GM21367 (cell line): Measurements from ENCODE around the gene ZNF853.

Experiments used
- ATAC-seq: cut with Tn5 transposase; IDR thresholded peaks from one replicate; pipeline ENCODE4 v1.9.1; 2021; ENCODE audit not compliant: unreplicated experiment

Gene ZNF853

DNA sequence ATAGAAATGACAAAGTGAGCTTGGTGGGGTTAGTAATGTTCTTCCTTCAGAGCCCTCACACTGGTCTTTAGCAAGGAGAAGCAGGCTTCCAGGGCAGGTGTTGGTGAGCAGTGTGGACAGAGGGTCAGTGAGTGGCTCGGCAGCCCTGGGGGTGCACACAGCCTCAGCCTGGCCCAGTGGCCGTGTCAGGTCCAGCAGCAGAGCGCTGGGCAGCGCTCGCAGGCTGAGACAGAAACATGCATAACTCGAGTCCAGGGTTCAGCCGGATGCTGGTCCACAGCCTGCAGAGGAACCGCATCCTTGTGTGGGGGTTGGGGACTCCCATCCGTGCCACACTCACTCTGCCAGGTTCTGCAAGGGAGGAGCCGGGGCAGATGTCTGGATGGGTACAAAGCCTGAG is 11.0 kb upstream of the ZNF853 start:
- no peak for ATAC-seq

DNA sequence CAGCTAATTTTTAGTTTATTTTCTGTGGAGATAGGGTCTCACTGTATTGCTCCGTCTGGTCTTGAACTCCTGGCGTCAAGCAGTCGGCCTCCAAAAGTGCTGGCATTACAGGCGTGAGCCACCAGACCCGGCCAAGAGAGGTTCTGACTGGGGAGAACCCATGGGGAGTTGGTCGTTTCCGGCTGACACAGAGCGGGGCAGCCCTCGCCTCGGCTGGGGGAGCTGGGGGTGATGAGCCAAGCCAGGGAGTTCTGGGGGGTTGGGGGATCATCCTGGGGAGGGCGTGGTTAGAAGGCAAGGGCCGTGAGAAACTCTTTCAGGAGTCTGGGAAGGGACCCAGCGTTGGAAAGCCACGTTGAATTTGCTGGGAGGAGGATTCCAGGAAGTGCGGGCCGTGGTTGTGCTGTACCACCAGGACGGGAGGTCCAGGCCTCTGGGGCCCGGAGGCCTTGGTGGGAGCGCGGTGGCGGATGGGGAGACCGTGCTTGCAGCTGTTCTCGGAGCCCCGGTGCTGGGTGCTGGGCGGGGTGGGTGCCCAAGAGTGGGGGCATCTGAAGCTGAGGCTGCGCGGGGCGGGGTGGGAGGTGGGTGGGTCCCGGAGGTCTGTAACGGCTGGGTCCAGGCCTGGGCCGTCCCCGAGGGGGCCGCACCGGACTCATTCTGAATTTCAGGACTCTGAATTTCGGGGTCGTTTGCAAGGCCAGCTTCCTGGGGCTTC is 8.4 kb upstream of the ZNF853 start:
- no peak for ATAC-seq

- no peak for ATAC-seq
These were observed 7.8 kb upstream of the ZNF853 start for GRCh38 chr7:6607651-6608051.

DNA sequence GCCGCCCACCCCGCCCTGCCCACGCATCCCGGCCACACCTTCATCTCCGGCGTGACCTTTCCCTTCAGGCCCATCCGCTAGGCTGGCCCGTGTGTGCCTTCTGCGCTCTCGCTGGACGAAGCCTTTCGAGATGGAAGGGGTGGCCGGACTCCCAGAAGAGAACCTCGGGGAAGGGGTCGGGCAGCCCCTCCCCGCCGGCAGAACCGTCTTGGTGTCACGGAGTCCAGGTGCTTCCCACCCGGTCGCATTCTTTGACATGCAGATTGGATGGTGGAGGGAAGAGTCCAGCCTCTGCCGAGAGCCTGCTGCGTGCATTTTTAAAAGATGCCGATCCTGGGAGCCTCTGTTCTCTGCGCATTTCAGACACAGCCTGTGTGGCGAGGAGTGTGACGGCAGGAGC is 7.3 kb upstream of the ZNF853 start:
- ATAC-seq: no peak

- no peak for ATAC-seq
These were observed 6.6 kb upstream of the ZNF853 start for GRCh38 chr7:6608794-6609193.

- ATAC-seq: no peak
These were observed 2.6 kb upstream of the ZNF853 start for GRCh38 chr7:6612819-6613218.

GRCh38 chr7:6613706-6614105 is 1.7 kb upstream of the ZNF853 start:
- no peak for ATAC-seq

DNA sequence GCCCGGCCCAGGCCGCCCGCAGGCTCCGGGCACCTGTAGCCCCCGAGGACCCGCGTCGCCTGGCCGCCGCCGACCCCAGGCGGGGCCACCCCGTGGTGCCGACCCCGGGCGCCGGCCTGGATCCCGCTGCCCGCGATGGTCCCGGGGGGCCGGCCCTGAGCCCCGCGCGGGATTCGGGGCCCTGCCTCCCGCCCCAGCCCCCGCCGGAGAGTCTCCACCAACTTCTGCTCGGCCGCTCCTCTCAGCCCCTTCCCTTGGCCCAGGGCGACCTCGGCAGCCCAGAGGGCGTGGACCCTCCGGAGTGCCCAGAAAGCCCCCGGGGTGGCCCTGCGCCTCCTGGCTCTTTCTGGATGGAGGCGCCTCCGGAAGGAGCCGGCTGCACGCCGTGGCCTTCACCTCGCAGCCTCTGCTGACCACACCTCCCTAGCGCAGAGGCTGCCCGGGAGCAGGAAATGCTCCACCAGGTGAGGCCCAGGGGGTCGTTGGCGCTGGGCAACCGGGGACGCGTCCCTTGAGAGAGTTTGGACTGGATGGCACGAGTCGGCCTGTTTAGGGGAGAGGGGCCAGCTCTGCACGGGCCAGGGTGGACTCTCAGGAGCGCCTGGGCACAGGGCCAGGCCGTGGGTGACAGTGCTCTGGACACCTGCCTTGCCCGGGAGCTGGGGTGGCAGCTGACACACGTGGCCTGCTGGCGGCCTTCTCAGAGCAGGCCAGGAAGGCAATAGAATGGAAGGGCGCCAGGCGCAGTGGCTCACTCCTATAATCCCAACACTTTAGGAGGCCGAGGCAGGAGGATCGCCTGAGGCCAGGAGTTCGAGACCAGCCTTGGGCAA is 529 bp downstream of the ZNF853 start:
- no peak for ATAC-seq

DNA sequence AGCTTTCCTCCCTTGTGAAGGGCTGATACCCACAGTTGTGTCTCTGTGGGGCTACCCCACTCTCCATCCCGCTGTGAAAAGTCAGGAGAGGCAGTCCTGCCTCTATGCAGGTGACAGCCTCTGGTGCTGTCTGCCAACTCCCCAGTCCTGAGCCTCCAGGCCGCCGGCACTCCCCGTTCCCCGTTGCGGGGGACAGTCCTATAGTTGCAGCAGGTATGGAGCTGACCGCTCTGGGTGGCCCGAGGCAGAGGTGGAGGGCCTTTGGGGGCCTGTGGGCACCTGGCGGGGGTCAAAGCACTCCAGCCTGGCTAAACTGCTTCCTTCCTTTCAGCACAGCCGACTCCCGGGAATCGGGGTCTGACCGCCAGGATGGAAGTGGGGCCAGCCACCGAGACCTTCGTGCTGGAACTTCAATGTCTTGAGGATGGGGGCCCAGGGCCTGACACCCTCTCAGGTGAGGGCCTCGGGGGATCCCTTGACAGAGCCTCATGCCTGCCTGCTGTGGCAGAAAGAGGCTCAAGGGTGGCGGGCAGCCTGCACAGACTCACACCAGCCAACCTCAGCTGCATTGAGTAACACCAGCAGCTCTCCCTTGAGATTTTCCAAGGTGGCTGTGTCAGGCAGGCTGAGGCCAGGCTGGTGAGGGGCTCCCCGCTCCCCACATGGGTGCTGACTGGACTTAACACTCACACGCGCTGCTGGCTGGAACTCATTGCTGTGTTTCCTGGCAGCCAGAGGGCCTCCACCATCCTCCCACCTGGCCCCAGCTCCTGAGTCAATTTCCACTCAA is 1.6 kb downstream of the ZNF853 start:
- ATAC-seq: no peak

DNA sequence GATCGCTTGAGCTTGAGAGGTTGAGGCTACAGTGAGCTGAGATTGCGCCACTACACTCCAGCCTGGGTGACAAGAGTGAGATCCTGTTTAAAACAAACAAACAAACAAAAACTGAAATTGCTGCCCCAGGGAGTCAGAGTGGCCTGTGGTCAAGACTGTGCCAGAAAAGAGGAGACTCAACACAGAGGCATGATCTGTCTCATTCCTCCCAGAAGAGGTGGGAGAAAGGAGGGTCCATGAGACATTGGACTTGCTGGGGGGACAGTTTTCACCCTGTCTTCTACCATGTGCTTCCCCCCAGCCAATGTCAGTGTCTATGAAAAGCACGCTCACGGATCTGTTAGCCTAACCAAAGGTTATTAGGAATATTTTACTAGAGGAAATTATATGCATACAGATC is 3.2 kb downstream of the ZNF853 start:
- no peak for ATAC-seq

DNA sequence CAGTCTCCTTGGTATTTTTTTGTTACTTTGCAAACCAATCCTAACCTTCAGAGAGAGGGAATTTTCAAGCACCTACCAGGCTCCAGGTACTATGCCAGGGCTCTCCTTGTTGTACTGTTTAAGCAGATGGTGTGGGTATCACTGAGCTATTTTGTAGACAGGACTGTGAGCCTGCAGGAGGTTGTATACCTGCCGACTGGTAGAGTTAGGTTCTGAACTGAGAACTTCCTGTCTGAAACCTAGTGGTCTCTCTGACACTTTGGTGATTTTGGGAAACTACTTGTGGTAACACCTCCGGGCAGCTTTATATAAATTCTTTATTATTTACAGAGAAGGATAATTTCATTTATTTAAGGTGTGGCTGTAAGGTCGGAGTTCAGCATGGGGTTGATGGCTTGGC is 4.6 kb downstream of the ZNF853 start:
- no peak for ATAC-seq

DNA sequence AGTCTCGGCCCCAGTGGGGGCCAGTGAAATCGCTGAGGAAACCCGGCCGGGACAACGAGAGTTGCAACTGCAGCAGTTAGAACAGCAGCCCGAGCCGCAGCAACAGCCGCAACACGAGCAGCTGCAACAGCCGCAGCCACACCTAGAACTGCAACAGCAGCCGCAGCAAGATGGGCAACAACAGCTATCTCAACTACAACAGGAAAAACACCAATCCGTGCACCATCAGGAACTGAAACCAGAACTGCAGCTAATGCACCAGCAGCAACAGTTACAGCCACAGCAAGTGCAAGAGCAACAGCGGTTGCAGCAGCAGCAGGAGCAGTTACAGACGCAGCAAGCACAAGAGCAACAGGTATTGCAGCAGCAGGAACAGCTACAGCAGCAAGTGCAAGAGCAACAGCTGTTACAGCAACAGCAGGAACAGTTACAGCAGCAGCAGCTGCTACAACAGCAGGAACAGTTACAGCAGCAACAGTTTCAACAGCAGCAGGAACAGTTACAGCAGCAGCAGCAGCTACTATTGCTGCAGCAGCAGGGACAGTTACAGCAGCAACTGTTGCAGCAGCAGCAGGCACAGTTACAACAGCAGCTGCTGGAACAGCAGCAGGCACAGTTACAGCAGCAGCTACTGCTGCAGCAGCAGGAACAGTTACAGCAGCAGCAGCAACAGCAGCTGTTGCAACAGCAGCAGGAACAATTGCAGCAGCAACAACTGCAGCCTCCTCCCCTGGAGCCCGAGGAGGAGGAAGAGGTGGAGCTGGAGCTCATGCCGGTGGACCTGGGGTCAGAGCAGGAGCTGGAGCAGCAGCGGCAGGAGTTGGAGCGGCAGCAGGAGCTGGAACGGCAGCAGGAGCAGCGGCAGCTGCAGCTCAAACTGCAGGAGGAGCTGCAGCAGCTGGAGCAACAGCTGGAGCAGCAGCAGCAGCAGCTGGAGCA is 6.1 kb downstream of the ZNF853 start:
- ATAC-seq: no peak

- no peak for ATAC-seq
These were observed 6.8 kb downstream of the ZNF853 start for GRCh38 chr7:6622134-6622710.

DNA sequence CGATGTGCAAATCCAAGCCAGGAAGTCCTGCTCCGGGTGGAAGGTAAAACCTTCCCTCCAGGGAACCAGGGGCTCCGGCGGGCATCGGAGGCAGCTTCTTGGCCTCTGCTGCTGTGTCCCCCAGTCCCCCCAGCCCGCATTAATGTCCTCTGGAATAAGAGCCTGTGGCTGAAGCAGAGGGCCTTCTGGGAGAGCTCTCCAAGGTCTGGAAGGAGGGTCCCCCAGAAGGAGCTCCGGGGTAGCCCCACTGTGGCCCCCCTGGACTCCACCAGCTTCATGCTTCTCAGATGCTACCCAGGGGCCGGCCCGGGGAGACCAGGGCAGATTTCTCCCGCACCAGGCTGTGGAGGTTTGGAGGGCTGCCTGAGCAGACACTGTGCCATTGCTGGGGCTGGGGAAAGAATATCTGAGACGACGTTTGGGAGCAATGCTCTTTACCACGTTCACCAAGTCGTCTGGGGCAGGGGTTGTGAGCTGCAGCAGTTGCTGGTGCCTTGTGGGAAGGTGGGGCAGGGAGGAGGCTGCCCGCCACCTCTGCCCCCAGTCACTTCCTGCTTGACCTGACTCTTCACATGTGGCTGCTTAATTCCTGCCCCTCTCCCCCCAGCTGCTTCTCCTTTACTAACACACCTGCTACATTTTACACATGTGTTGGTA is 8.3 kb downstream of the ZNF853 start:
- no peak for ATAC-seq

DNA sequence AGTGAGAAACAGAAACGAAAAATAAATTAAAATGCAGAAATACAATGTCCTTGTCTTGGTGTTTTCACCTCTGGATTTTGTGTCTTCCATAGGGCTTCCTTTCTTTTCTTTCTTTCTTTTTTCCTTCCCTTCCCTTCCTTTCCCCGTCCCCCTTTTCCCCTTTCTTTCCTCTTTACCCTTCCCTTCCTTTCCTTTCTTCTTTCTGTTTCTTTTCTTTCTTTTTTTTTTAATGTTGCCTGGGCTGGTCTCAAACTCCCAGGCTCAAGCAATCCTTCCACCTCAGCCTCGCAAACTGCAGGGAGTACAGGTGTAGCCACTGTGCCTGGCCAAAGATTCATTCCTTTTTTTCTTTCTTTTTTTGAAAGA is 8.8 kb downstream of the ZNF853 start:
- ATAC-seq: no peak

- ATAC-seq: no peak
These were observed 12.6 kb downstream of the ZNF853 start for GRCh38 chr7:6628045-6628444.

- no peak for ATAC-seq
These were observed 14.8 kb downstream of the ZNF853 start for GRCh38 chr7:6630007-6630849.

DNA sequence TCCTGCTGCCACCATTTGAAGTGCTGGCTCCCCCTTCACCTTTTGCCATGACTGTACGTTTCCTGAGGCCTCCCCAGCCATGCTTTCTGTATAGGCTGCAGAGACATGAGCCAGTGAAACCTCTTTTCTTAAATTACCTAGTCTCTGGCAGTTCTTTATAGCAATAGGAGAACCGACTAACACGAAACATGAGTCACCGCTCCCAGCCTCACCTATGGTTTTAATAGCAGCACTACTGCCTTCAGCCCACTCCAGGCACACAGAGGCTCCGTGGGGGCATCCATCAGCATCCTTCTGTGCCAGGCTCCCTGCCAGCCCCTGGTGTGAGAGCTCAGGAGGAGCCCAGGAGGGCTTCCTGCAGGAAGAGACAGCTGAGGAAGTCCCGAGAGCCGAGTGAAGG is 16.2 kb downstream of the ZNF853 start:
- ATAC-seq: no peak

GRCh38 chr7:6634021-6634420 is 18.6 kb downstream of the ZNF853 start:
- ATAC-seq: no peak
